ENCODE data around the gene RAB38.

RAB38 gene

DNA sequence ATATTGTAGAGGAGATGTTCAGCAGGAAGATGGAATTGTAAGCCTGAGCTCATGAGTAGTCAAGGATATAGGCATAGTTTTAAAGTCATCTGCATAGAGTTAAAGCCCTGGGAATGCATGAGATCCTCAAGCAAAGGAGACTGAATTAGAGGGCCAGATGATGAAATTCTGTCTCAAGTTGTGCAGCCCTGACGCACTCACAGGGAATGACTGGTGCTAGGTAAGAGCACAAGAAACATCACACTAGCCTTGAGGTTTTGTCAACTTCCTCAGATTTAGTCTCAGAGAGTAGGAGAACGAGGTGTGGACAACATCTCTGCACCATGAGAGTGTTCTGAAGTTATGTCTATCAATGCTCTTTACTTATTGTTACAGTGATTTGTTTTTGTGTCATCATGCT, 5.8 kb downstream of the RAB38 start:
- no peak for DNase-seq

GRCh38 chr11:88167853-88168252, 7.4 kb downstream of the RAB38 start:
- no peak for DNase-seq

GRCh38 chr11:88164806-88165585, 10.2 kb downstream of the RAB38 start:
- DNase-seq = no peak

DNA sequence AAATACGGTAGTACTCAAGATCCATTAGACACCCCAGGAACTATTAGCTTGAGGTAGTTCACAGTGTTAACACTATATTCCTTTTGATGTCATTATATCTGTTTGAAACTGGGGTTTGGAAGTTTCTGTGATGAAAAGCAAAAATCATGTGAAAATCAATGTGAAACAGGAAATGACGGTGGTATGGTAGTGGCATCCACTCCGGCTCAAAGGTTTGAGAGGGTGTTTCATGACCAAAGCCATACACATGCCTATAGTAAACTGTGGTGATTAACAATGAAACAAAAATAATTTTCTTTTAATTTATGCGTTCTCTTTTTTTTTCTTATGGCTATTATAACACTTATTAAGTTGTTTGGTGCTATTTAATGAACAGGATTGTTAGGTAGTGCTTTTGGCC, 10.9 kb downstream of the RAB38 start:
- no peak for DNase-seq

GRCh38 chr11:88158081-88158480, 17.2 kb downstream of the RAB38 start:
- DNase-seq = no peak

GRCh38 chr11:88157370-88157769, 17.9 kb downstream of the RAB38 start:
- DNase-seq = no peak

DNA sequence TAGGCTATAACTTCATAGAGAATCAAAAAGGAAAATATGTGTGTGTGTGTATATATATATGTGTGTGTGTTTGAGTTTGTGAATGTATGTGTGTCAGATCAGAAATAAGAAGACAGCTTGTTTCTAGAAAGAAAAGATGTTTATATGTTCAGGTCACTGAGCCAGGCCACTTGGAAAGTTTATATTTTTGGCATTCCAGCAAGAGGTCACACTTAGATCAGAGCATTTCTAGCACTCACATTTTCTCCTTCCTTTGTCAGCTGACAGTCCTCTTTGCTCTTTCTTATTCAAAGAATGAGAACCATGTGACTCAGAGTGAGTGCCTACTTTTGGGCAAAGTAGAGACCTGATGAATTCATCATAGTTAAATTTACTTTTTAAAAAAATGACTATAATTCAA, 22.9 kb downstream of the RAB38 start:
- no peak for DNase-seq

GRCh38 chr11:88151709-88152265, 23.5 kb downstream of the RAB38 start:
- no peak for DNase-seq

DNA sequence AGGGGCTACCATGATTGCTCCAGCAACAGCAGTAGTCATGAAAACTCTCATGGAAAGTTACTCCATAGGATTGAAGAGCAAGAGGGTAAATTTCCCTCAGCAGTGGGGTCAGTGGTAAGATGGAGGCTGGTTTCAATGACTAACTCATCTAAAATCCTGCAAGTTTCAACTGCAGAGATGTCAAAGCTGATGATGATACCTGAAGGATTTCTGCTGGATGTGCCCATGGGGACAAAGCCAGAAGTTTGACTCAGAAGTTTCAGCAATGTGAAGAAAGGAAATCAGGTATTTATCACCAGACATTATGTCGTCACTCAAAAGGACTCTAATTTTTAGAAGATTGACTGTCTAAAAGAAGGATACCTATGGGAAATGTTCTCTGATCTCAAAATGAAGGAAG, 29.1 kb downstream of the RAB38 start:
- no peak for DNase-seq

DNA sequence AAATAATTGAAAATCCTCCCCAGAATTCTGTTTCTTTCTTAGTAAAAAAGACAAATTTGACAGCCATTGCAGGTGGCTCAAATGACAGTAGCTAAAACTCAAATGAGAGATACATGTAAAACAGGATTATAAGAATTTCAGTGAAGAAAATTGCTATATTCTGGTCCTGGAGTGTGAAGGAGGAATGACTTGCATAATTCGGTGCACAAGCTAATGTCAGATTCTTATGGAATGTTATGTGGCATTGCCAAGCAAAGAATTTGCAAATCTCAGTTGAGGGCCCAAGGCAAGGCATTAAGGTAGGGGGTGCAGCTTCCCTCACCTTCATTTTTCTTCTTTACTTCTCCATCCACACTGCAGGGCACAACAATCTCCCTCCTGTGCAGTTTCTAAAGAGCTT, 35.4 kb downstream of the RAB38 start:
- DNase-seq = no peak

DNA sequence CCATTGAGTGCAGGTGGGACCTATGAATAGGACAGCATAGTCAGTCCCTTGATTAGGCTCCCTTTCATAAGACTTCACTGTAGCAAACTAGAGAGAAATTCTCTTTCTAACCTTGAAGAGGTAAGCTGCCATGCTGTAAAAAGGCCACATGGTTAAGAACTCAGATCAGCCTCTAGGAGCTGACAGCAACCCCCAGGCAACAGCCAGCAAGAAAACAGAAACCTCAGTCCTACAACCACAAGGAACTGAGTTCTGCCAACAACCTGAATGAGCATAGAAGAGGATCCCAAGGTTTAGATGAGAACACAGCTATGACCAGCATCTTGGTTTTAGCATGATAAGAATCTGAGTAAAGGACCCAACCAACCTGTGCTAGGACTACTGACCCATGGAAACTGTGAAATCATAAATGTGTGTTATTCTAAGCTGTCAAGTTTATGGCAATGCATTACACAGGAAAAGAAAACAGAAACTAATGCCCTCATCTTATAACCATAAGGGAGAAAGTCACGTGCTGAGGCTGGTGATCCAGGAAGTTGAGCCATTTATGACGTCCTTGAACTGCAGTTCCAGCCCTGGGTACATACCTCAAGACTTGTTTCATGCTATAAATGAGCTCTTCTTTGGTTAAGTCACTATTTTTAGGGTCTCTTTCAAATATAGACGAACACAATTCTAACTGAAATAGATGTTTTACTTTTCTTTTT, 43.3 kb downstream of the RAB38 start:
- no peak for DNase-seq

GRCh38 chr11:88122956-88123355, 52.3 kb downstream of the RAB38 start:
- DNase-seq = no peak

- DNase-seq = no peak
Observed at GRCh38 chr11:88119561-88119960, 55.7 kb downstream of the RAB38 start.

- no peak for DNase-seq
Observed at GRCh38 chr11:88117281-88117858, 57.9 kb downstream of the RAB38 start.

DNA sequence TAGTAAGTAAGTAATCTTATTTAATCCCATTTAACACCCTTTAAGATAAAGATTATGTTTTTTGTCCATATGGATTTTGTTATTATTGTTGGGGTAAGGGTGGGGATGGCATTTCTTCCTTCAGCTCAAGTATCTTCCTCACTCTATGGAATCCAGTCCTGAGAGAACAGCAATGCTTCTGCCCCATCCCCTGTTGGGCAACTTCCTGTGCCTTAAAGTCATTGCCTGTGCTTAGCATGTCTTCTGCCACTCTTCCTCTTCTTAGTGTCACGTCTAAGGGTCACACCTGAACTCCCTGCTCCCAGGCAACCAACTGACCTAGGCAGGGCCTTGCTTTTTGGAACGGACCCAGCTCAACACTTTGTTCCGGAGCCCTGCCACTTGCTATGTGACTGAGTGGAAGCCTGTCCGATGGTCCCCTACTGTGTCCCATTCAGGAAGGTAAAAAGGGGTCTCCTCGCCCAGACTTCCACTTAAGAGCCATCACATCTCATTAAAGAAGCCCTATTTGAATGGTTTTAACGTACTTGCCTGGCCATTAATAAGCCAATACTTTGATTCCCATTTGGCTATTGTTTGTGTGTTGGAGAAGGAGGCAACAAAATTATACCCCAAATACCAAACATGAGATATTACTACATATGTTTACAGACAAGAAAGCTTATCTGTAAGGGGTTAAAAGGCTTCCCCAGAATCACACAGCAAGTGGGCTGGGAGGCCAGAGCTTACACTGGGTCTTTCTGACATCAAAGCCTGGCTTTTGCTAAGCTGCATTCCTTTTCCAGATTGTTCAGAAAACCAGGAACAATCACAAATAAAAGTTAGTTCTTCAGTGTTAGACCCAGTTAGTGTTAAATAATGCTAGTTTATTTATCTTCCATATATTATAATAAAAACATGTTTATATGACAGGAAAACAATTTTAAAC, 59.2 kb downstream of the RAB38 start:
- DNase-seq = peak in 1 of 2 donors; percentile 6

GRCh38 chr11:88114486-88115045, 60.7 kb downstream of the RAB38 start:
- peak; percentile 46 to 58 for DNase-seq

DNA sequence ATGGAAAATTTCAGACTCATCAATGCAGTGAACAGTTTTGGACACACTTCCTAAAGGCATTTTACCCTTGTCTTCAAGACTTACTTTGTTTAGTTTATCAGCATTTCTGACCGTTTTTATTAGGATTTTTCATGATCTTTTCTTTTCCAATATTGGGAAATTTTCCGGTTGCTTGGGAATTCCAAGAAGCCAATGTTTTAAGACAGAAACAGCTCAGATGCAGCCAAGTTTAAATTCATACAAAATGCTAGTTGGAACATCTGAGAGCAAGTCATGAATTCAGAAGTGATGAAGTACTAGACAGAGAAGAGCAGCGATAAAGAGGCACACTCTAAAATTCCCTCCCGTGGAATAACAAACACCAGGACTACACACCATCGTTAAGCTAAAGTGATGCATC, 68.6 kb downstream of the RAB38 start:
- DNase-seq = no peak

DNA sequence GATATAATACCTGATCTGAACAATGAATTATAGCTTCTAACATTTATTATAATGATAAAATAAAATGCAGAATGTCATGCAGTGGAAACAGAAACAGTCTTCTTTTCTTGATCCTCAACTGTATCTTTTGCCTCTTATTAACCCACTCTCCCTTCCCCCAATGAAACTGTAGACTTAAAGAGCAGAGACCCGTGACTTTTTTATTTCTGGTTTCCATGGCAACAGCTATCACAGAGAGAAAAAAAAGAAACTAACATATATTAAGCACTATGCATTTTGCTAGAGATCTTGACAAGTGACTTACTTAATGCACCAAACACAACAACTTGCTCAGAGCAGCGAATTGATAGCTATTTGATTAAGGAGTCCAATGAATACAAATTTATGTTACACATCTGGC, 69.3 kb downstream of the RAB38 start:
- DNase-seq = no peak

DNA sequence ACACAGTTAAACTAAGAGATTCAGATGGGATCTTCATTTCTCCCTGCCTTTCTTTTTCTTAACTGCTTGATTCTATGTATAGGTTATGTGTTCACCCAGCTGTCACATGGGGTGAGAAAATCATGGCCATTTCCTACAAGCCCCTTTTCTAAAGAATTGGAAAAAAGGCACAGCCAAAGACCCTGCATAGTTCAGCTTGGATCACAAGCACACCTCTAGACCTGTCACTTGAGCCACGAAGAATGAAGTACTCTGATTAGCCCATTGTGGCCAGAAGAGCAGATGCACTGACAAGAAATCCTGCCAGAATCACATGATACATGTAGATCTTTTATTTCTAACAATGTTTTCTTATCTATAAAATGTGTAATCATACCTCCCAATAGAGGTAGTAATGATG, 69.7 kb downstream of the RAB38 start:
- DNase-seq = no peak

DNA sequence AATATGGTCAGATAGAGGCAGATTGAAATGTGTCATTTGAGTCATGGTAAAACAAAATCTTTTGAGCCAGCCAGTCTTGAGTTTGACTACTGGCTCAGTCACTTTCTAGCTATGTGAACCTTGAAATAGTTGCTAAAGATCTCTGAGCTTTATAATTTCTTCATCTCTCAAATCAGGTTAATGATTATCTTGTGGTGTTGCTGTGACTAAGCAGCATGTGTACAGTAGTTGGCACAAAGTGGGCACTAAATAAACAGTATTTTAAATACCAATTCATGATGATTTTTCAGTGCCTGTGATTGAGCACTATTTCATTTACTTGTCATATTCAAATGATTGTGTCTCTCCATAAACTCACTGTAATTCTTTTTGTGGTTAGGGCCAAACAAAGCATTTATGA, 70.8 kb downstream of the RAB38 start:
- no peak for DNase-seq

GRCh38 chr11:88103337-88104206, 71.7 kb downstream of the RAB38 start:
- DNase-seq = peak; percentile 32 to 40

Data from inflammatory macrophage (primary cell).